GM19467 (cell line): Measurements from ENCODE around the gene SETX.

ENCODE experiments used
- ATAC-seq: cut with Tn5 transposase; IDR thresholded peaks from one replicate; pipeline ENCODE4 v1.9.1; 2021; ENCODE audit warnings: mild to moderate bottlenecking, moderate library complexity; ENCODE audit not compliant: unreplicated experiment

The SETX gene

GRCh38 chr9:132226571-132227430 lies 128.0 kb downstream of the SETX start:
- no peak for ATAC-seq

DNA sequence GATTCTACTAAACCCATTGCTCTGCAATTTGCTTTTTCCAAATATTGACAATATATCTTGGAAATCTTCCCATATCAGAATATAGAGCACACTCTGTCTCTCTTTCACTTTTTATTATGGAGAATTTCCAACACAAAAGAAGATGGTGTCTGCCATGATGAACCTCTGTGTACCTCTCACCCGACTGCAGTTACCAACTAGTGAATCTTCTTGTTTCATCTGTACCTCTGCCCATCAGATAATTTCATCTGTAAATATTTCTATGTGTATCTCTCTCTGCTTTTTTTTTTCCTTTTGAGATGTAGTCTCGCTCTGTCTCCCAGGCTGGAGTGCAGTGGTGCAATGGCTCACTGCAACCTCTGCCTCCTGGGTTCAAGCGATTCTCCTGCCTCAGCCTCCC lies 130.1 kb downstream of the SETX start:
- ATAC-seq: no peak

DNA sequence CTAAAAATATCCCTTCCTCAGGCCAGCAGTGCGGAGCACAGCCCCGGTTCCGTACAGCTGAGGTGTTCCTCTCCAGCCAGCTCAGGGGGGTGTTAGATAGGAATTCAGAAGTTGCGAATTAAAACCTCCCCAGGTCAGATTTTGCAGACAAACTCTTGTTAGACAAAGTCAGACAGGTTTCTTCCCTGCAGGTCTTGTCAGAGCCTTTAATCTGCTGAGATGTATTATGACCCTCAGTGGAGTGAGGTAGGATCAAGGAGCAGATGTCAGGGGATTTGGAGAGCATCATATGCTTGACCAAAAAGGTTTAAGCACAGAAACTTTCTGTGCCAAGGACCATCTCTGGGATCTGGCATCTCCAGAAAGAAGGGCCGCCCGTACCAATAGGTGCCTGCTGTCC lies 132.8 kb downstream of the SETX start:
- no peak for ATAC-seq

DNA sequence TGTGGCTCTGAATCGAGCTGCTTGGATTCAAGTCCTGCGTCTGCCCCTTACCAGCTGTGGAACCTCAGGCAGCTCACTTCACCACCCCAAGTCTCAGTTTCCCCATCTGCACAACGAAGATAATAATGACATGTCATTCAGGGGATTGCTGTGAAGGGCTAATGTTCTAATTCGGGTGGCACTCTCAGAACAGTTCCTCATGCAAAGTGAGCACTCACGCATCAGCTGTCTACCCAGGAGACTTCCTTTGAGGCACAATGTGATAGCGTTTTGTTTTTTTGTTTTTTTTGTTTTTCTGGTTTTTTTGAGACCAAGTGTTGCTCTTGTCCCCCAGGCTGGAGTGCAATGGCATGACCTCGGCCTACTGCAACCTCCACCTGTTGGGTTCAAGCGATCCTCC lies 136.6 kb downstream of the SETX start:
- no peak for ATAC-seq

- ATAC-seq: no peak
Observed at GRCh38 chr9:132216861-132217619, 137.7 kb downstream of the SETX start.

DNA sequence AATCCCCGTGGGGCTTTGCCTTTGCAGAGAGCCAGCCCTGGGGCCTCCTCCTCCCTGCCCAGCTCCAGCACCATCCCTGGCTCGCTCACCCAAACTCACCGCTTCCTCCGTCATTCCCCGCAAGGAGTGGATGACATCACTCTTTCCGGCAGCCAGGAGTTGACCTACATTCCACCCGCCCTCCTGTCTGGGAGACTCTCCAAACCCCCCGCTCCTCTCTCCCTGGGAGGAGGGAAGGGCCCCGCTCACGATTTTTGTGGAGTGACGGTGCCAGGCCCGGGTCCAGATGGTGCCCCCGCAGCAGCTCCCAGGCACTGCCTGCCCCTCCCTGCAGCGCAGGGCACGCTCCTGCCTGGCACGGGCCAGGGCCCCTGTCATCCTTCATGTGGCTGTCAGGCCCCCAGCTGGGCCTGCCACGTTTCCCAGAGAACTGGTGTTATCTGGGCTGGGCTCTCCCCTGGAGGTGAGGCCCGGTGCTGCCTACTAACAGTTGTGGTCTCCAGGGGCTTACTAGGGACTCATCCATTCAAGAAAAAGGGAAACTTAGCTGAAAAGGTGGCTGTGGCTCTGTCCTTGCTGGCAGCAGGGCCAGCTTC lies 140.7 kb downstream of the SETX start:
- no peak for ATAC-seq

DNA sequence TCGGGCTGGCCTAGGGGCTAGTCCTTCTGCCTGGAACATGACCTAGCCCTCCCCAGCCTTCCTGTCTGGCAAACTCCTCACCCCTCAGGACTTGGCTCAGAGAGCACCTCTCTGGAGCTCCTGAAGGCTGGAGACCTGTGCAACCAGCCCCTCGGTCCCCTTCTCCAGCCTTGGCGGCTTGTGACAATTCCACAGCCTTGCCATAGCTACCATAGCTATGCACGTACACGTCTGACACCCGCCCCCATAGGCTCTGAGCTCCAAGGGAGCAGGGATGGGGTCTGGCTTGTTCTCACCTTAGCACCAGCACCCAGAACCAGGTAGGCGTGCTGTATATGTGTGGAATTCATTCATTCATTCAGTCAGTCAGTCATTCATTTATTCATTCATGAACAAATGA lies 143.2 kb downstream of the SETX start:
- ATAC-seq: no peak
